Activated T-cell treated with anti-CD3 and anti-CD28 coated beads, Interleukin-2, amount 50 U/mL, for 24 hours (primary cell): ENCODE measurements around the gene PITPNC1.
A peak's percentile ranks its signal among the peaks of the same experiment; 100 is the strongest.
"Not testable (repeated sequence)": the region's sequence is repeated elsewhere in the genome, so short reads cannot be mapped to it uniquely, and the experiment has no call there.

Source experiments
- DNase-seq: peaks from one replicate; pipeline ENCODE4 v3.0.0-alpha.2; 2020
- H3K27ac Mint-ChIP-seq: 2 replicates; pipeline ENCODE4 v1.8.0; 2020; ENCODE audit warnings: mild to moderate bottlenecking, mixed read lengths
- H3K27me3 Mint-ChIP-seq: 2 replicates; pipeline ENCODE4 v1.8.0; 2020; ENCODE audit warnings: mixed read lengths
- H3K36me3 Mint-ChIP-seq: 2 replicates; pipeline ENCODE4 v1.8.0; 2020; ENCODE audit warnings: low read depth, mixed read lengths
- H3K4me1 Mint-ChIP-seq: 2 replicates; pipeline ENCODE4 v1.8.0; 2020; ENCODE audit warnings: low read depth, mixed read lengths
- H3K4me3 Mint-ChIP-seq: 2 replicates; pipeline ENCODE4 v1.8.0; 2020; ENCODE audit warnings: mild to moderate bottlenecking, moderate library complexity, mixed read lengths
- H3K9me3 Mint-ChIP-seq: 2 replicates; pipeline ENCODE4 v1.8.0; 2020; ENCODE audit warnings: mixed read lengths

The PITPNC1 gene

GRCh38 chr17:67565068-67565467 lies 188.0 kb downstream of the PITPNC1 start:
- no peaks in the 10 kb centered on the region for H3K27me3 Mint-ChIP-seq
- no peak overlapping the region for H3K4me3 Mint-ChIP-seq
- H3K4me1 Mint-ChIP-seq: peaks cover 24% of the 10 kb centered on the region
- no peaks in the 10 kb centered on the region for H3K9me3 Mint-ChIP-seq
- no peak overlapping the region for H3K27ac Mint-ChIP-seq
- H3K36me3 Mint-ChIP-seq: peaks cover 30% of the 10 kb centered on the region
- DNase-seq: no peak

GRCh38 chr17:67566656-67567055 lies 189.6 kb downstream of the PITPNC1 start:
- H3K9me3 Mint-ChIP-seq: no peaks in the 10 kb centered on the region
- DNase-seq: no peak
- H3K4me3 Mint-ChIP-seq: no peak overlapping the region
- H3K36me3 Mint-ChIP-seq: peaks cover 38% of the 10 kb centered on the region
- H3K27ac Mint-ChIP-seq: no peak overlapping the region
- peaks cover 25% of the 10 kb centered on the region for H3K4me1 Mint-ChIP-seq
- no peaks in the 10 kb centered on the region for H3K27me3 Mint-ChIP-seq

GRCh38 chr17:67569015-67569451 lies 192.0 kb downstream of the PITPNC1 start:
- Mint-ChIP-seq H3K36me3 (peaks cover 35% of the 10 kb centered on the region), H3K27me3 (no peaks in the 10 kb centered on the region), H3K4me1 (peaks cover 34% of the 10 kb centered on the region), H3K9me3 (no peaks in the 10 kb centered on the region), H3K27ac (peak overlapping the region; percentile 31), H3K4me3 (no peak overlapping the region)
- no peak for DNase-seq

- DNase-seq: no peak
- Mint-ChIP-seq H3K4me1 (peaks cover 41% of the 10 kb centered on the region), H3K27ac (peak overlapping the region; percentile 31), H3K27me3 (no peaks in the 10 kb centered on the region), H3K4me3 (no peak overlapping the region), H3K36me3 (peaks cover 35% of the 10 kb centered on the region), H3K9me3 (no peaks in the 10 kb centered on the region)
Observed at GRCh38 chr17:67569873-67570272, 192.8 kb downstream of the PITPNC1 start.

GRCh38 chr17:67570797-67571196 lies 193.7 kb downstream of the PITPNC1 start:
- H3K27ac Mint-ChIP-seq: no peak overlapping the region
- H3K27me3 Mint-ChIP-seq: no peaks in the 10 kb centered on the region
- DNase-seq: no peak
- H3K36me3 Mint-ChIP-seq: peaks cover 35% of the 10 kb centered on the region
- no peak overlapping the region for H3K4me3 Mint-ChIP-seq
- no peaks in the 10 kb centered on the region for H3K9me3 Mint-ChIP-seq
- H3K4me1 Mint-ChIP-seq: peaks cover 43% of the 10 kb centered on the region

GRCh38 chr17:67571478-67571877 lies 194.4 kb downstream of the PITPNC1 start:
- DNase-seq: no peak
- Mint-ChIP-seq H3K4me1 (peaks cover 43% of the 10 kb centered on the region), H3K4me3 (no peak overlapping the region), H3K27me3 (no peaks in the 10 kb centered on the region), H3K9me3 (no peaks in the 10 kb centered on the region), H3K27ac (peak overlapping the region; percentile 23), H3K36me3 (peaks cover 35% of the 10 kb centered on the region)

GRCh38 chr17:67573987-67574657 lies 197.0 kb downstream of the PITPNC1 start:
- no peak overlapping the region for H3K4me3 Mint-ChIP-seq
- H3K9me3 Mint-ChIP-seq: no peaks in the 10 kb centered on the region
- no peak for DNase-seq
- H3K36me3 Mint-ChIP-seq: peaks cover 42% of the 10 kb centered on the region
- H3K4me1 Mint-ChIP-seq: peaks cover 41% of the 10 kb centered on the region
- H3K27me3 Mint-ChIP-seq: no peaks in the 10 kb centered on the region
- H3K27ac Mint-ChIP-seq: peak overlapping the region; percentile 56

GRCh38 chr17:67574658-67575293 lies 197.7 kb downstream of the PITPNC1 start:
- no peak for DNase-seq
- Mint-ChIP-seq H3K27me3 (no peaks in the 10 kb centered on the region), H3K9me3 (no peaks in the 10 kb centered on the region), H3K27ac (peak overlapping the region; percentile 56), H3K4me1 (peaks cover 35% of the 10 kb centered on the region), H3K36me3 (peaks cover 37% of the 10 kb centered on the region), H3K4me3 (no peak overlapping the region)

- H3K27me3 Mint-ChIP-seq: no peaks in the 10 kb centered on the region
- peaks cover 34% of the 10 kb centered on the region for H3K36me3 Mint-ChIP-seq
- no peak for DNase-seq
- H3K27ac Mint-ChIP-seq: no peak overlapping the region
- H3K9me3 Mint-ChIP-seq: no peaks in the 10 kb centered on the region
- H3K4me1 Mint-ChIP-seq: peaks cover 32% of the 10 kb centered on the region
- H3K4me3 Mint-ChIP-seq: no peak overlapping the region
Observed at GRCh38 chr17:67575325-67575724, 198.2 kb downstream of the PITPNC1 start.

GRCh38 chr17:67576471-67577115 lies 199.5 kb downstream of the PITPNC1 start:
- Mint-ChIP-seq H3K4me3 (no peak overlapping the region), H3K9me3 (no peaks in the 10 kb centered on the region), H3K27me3 (no peaks in the 10 kb centered on the region), H3K27ac (no peak overlapping the region), H3K4me1 (peaks cover 30% of the 10 kb centered on the region), H3K36me3 (peaks cover 29% of the 10 kb centered on the region)
- DNase-seq: no peak

- H3K27me3 Mint-ChIP-seq: no peaks in the 10 kb centered on the region
- H3K4me1 Mint-ChIP-seq: peaks cover 27% of the 10 kb centered on the region
- DNase-seq: no peak
- peak overlapping the region; percentile 85 for H3K27ac Mint-ChIP-seq
- no peaks in the 10 kb centered on the region for H3K9me3 Mint-ChIP-seq
- no peak overlapping the region for H3K4me3 Mint-ChIP-seq
- peaks cover 29% of the 10 kb centered on the region for H3K36me3 Mint-ChIP-seq
Observed at GRCh38 chr17:67577429-67578141, 200.5 kb downstream of the PITPNC1 start.

GRCh38 chr17:67578142-67578457 lies 201.0 kb downstream of the PITPNC1 start:
- DNase-seq: no peak
- H3K27ac Mint-ChIP-seq: peak overlapping the region; percentile 85
- no peaks in the 10 kb centered on the region for H3K27me3 Mint-ChIP-seq
- peaks cover 34% of the 10 kb centered on the region for H3K36me3 Mint-ChIP-seq
- peaks cover 22% of the 10 kb centered on the region for H3K4me1 Mint-ChIP-seq
- no peaks in the 10 kb centered on the region for H3K9me3 Mint-ChIP-seq
- no peak overlapping the region for H3K4me3 Mint-ChIP-seq

- H3K4me3 Mint-ChIP-seq, DNase-seq, H3K9me3 Mint-ChIP-seq, H3K27me3 Mint-ChIP-seq: not testable (repeated sequence)
- Mint-ChIP-seq H3K27ac (peak overlapping the region; percentile 85), H3K4me1 (peaks cover 17% of the 10 kb centered on the region), H3K36me3 (peaks cover 33% of the 10 kb centered on the region)
Observed at GRCh38 chr17:67578679-67579405, 201.8 kb downstream of the PITPNC1 start.

- H3K27me3 Mint-ChIP-seq: no peaks in the 10 kb centered on the region
- H3K9me3 Mint-ChIP-seq: no peaks in the 10 kb centered on the region
- no peak for DNase-seq
- H3K4me3 Mint-ChIP-seq: no peak overlapping the region
- H3K36me3 Mint-ChIP-seq: peaks cover 57% of the 10 kb centered on the region
- H3K4me1 Mint-ChIP-seq: peaks cover 12% of the 10 kb centered on the region
- H3K27ac Mint-ChIP-seq: no peak overlapping the region
Observed at GRCh38 chr17:67582673-67583081, 205.6 kb downstream of the PITPNC1 start.
